H1 (cell line): ENCODE data around the gene GREB1L. TPM values are rescaled to one million over a fixed set of nuclear protein-coding genes. Genes with fewer than 3 reads are reported as not detected.

Experiments used
- CTCF ChIA-PET: fragments of 300-600 bp; sonication (Branson Sonifier 250); formaldehyde crosslinking; loops from one replicate; lab custom pipeline; 2021; ENCODE audit not compliant: partially characterized antibody; lab: Charles Lee
- POLR2A ChIA-PET: fragments of 300-600 bp; sonication (Branson Sonifier 250); formaldehyde crosslinking; loops from one replicate; lab custom pipeline; 2021; ENCODE audit warnings: inconsistent platforms; ENCODE audit not compliant: partially characterized antibody; lab: Charles Lee
- DNase-seq, 2 experiments: peaks; one replicate each; pipeline versions ENCODE4 v3.0.0 to v3.0.0-alpha.2; 2010 to 2022; ENCODE audit warnings: low spot score in 2 of 2, low read depth in 1 of 2, mixed read lengths in 1 of 2
- FAIRE-seq: peaks from 2 replicates; lab custom pipeline; 2011; peaks lifted over from hg19 to GRCh38; lab: Jason Lieb, UNC
- H2AFZ ChIP-seq: 2 replicates; pipeline ENCODE4 v1.8.1; 2012; ENCODE audit warnings: low read length, inconsistent platforms
- H2AK5ac ChIP-seq: 2 replicates; pipeline ENCODE4 v1.6.1; 2013; ENCODE audit warnings: low read depth, low read length
- H2BK120ac ChIP-seq: replicated peaks from 2 replicates; pipeline ENCODE3; 2013; ENCODE audit warnings: low read depth, low read length, inconsistent platforms
- H2BK12ac ChIP-seq: 2 replicates; pipeline ENCODE4 v1.6.1; 2013; ENCODE audit warnings: low read depth, low read length
- H2BK15ac ChIP-seq: 2 replicates; pipeline ENCODE4 v1.6.1; 2013; ENCODE audit warnings: low read length
- H2BK20ac ChIP-seq: 2 replicates; pipeline ENCODE4 v1.6.1; 2013; ENCODE audit warnings: low read length
- H2BK5ac ChIP-seq: 2 replicates; pipeline ENCODE4 v1.6.1; 2013; ENCODE audit warnings: low read depth, low read length
- H3K14ac ChIP-seq: 2 replicates; pipeline ENCODE4 v1.6.1; 2013; ENCODE audit warnings: inconsistent platforms; ENCODE audit not compliant: insufficient read length
- H3K18ac ChIP-seq: 2 replicates; pipeline ENCODE4 v1.6.1; 2013; ENCODE audit warnings: low read length; ENCODE audit errors: extremely low read depth
- H3K23ac ChIP-seq: 2 replicates; pipeline ENCODE4 v1.6.1; 2013; ENCODE audit warnings: inconsistent platforms; ENCODE audit not compliant: insufficient read length
- H3K23me2 ChIP-seq: 2 replicates; pipeline ENCODE4 v1.6.1; 2013; ENCODE audit warnings: low read depth, low read length
- H3K27ac ChIP-seq: 2 replicates; pipeline ENCODE4 v1.6.1; 2011; ENCODE audit warnings: low read depth, low read length, inconsistent platforms
- H3K27me3 ChIP-seq, 4 experiments: replicated peaks in 1 of 4; 1 replicate in 1 of 4; 2 replicates in 3 of 4; pipeline versions ENCODE4 v1.6.1 to v1.8.1; 2011 to 2013; ENCODE audit warnings: low read length in 3 of 4, mild to moderate bottlenecking in 3 of 4, inconsistent platforms in 2 of 4, mixed read lengths in 2 of 4, moderate library complexity in 1 of 4; ENCODE audit not compliant: control insufficient read depth in 3 of 4, insufficient read depth in 3 of 4; ENCODE audit errors: extremely low read depth in 1 of 4
- H3K36me3 ChIP-seq, 4 experiments: 2 replicates each; pipeline versions ENCODE4 v1.6.1 to v1.8.1; 2011 to 2013; ENCODE audit warnings: mild to moderate bottlenecking in 4 of 4, low read length in 3 of 4, moderate library complexity in 2 of 4, control low read depth in 1 of 4, inconsistent platforms in 1 of 4; ENCODE audit not compliant: insufficient read depth in 4 of 4, control insufficient read depth in 2 of 4
- H3K4ac ChIP-seq: replicated peaks from 2 replicates; pipeline ENCODE3; 2013; ENCODE audit warnings: low read length, low read depth, mixed read lengths, inconsistent platforms; ENCODE audit not compliant: insufficient read length
- H3K4me1 ChIP-seq, 4 experiments: replicated peaks in 1 of 4; 1 replicate in 1 of 4; 2 replicates in 3 of 4; pipeline versions ENCODE4 v1.6.1 to v1.8.1; 2011 to 2013; ENCODE audit warnings: low read length in 3 of 4, inconsistent platforms in 2 of 4, mixed read lengths in 1 of 4; ENCODE audit not compliant: insufficient read depth in 4 of 4, control insufficient read depth in 3 of 4
- H3K4me2 ChIP-seq, 2 experiments: 2 replicates each; pipeline versions ENCODE4 v1.6.1 to v1.8.1; 2011 to 2013; ENCODE audit warnings: low read depth in 2 of 2, low read length in 2 of 2, control low read depth in 1 of 2, inconsistent platforms in 1 of 2, mild to moderate bottlenecking in 1 of 2; ENCODE audit not compliant: insufficient read depth in 1 of 2
- H3K4me3 ChIP-seq, 4 experiments: fragments of 200-600, 300-600 bp in 1 of 4; sonication (generic), shearing (Covaris generic), sonication (Bioruptor Twin) in 1 of 4; 2 replicates each; pipeline versions ENCODE4 v1.5.1 to v1.8.1; 2011 to 2016; ENCODE audit warnings: low read length in 4 of 4, low read depth in 3 of 4, control low read depth in 2 of 4, inconsistent platforms in 2 of 4, mild to moderate bottlenecking in 2 of 4, mixed read lengths in 1 of 4, moderate library complexity in 1 of 4; ENCODE audit not compliant: insufficient read depth in 2 of 4; ENCODE audit errors: extremely low read depth in 1 of 4
- H3K56ac ChIP-seq: replicated peaks from 2 replicates; pipeline ENCODE3; 2013; ENCODE audit warnings: low read depth, mild to moderate bottlenecking, mixed read lengths, low read length, inconsistent platforms; ENCODE audit not compliant: insufficient read length
- H3K79me1 ChIP-seq: 2 replicates; pipeline ENCODE4 v1.6.1; 2013; ENCODE audit warnings: low read depth, low read length, control low read depth
- H3K79me2 ChIP-seq, 2 experiments: 2 replicates each; pipeline versions ENCODE4 v1.6.1 to v1.8.1; 2012 to 2013; ENCODE audit warnings: low read length in 2 of 2, mild to moderate bottlenecking in 2 of 2, inconsistent platforms in 1 of 2; ENCODE audit not compliant: insufficient read depth in 2 of 2, control insufficient read depth in 1 of 2
- H3K9ac ChIP-seq, 4 experiments: replicated peaks in 1 of 4; 1 replicate in 1 of 4; 2 replicates in 3 of 4; pipeline versions ENCODE4 v1.6.1 to v1.8.1; 2011 to 2013; ENCODE audit warnings: low read depth in 3 of 4, low read length in 3 of 4, control low read depth in 2 of 4, mild to moderate bottlenecking in 2 of 4, moderate library complexity in 2 of 4, inconsistent platforms in 1 of 4; ENCODE audit errors: extremely low read depth in 1 of 4
- H3K9me3 ChIP-seq, 2 experiments: 2 replicates each; pipeline versions ENCODE4 v1.6.1 to v1.8.1; 2012 to 2013; ENCODE audit warnings: mild to moderate bottlenecking in 2 of 2, moderate library complexity in 2 of 2, control low read depth in 1 of 2, inconsistent platforms in 1 of 2, low read depth in 1 of 2, low read length in 1 of 2, mixed read lengths in 1 of 2; ENCODE audit not compliant: insufficient read depth in 2 of 2
- H4K20me1 ChIP-seq, 2 experiments: replicated peaks in 1 of 2; 2 replicates each; pipeline versions ENCODE3 to v1.8.1; 2011 to 2013; ENCODE audit warnings: inconsistent platforms in 2 of 2, low read length in 2 of 2, mild to moderate bottlenecking in 1 of 2; ENCODE audit not compliant: insufficient read depth in 2 of 2, control insufficient read depth in 1 of 2
- H4K5ac ChIP-seq: 2 replicates; pipeline ENCODE4 v1.6.1; 2013; ENCODE audit warnings: low read length, low read depth, mixed read lengths, inconsistent platforms; ENCODE audit not compliant: insufficient read length
- H4K8ac ChIP-seq: 2 replicates; pipeline ENCODE4 v1.8.0; 2013; ENCODE audit warnings: mild to moderate bottlenecking, moderate library complexity, low read length, inconsistent platforms; ENCODE audit not compliant: insufficient read depth; ENCODE audit errors: extremely low read depth
- H4K91ac ChIP-seq: replicated peaks from 2 replicates; pipeline ENCODE3; 2013; ENCODE audit warnings: low read length, mixed read lengths, inconsistent platforms; ENCODE audit not compliant: insufficient read length
- BACH1 ChIP-seq: IDR thresholded peaks from 2 replicates; pipeline ENCODE4 v1.6.1; 2012; ENCODE audit warnings: low read length, improper control_type of control experiment
- CEBPB ChIP-seq: IDR thresholded peaks from 2 replicates; pipeline ENCODE4 v1.6.1; 2012; ENCODE audit warnings: low read depth, low read length
- CHD2 ChIP-seq: IDR thresholded peaks from 2 replicates; pipeline ENCODE4 v1.6.1; 2012; ENCODE audit warnings: low read length, improper control_type of control experiment
- CTBP2 ChIP-seq: IDR thresholded peaks from 2 replicates; pipeline ENCODE4 v1.7.0; 2011; ENCODE audit warnings: borderline replicate concordance, mild to moderate bottlenecking, moderate library complexity, mixed read lengths, low read length; ENCODE audit not compliant: insufficient read depth, insufficient read length
- FOSL1 ChIP-seq: IDR thresholded peaks from 2 replicates; pipeline ENCODE4 v1.6.1; 2011; ENCODE audit warnings: mild to moderate bottlenecking, low read depth, low read length, moderate library complexity; ENCODE audit not compliant: insufficient read depth
- GTF2F1 ChIP-seq: IDR thresholded peaks from 2 replicates; pipeline ENCODE4 v1.6.1; 2012; ENCODE audit warnings: low read depth, low read length, improper control_type of control experiment, borderline replicate concordance
- PHF8 ChIP-seq: fragments of 200-600 bp; sonication (generic); conservative IDR thresholded peaks from 2 replicates; pipeline ENCODE4 v1.7.1; 2012; ENCODE audit warnings: low read depth, mild to moderate bottlenecking, inconsistent platforms, low read length, moderate library complexity
- RAD21 ChIP-seq, 2 experiments: IDR thresholded peaks in 1 of 2; conservative IDR thresholded peaks in 1 of 2; 2 replicates each; pipeline ENCODE4 v1.6.1; 2011; ENCODE audit warnings: low read depth in 2 of 2, low read length in 2 of 2, improper control_type of control experiment in 1 of 2, inconsistent platforms in 1 of 2, mild to moderate bottlenecking in 1 of 2, moderate library complexity in 1 of 2
- RFX5 ChIP-seq: IDR thresholded peaks from 2 replicates; pipeline ENCODE4 v1.6.1; 2011; ENCODE audit warnings: low read depth, low read length, improper control_type of control experiment, borderline replicate concordance
- RNF2 ChIP-seq: fragments of 200-900, 300-1000 bp; sonication (generic); IDR thresholded peaks from 2 replicates; pipeline ENCODE4 v1.7.1; 2016; ENCODE audit warnings: borderline replicate concordance, low read depth, mild to moderate bottlenecking, antibody characterized with exemption, low read length; ENCODE audit not compliant: poor library complexity, severe bottlenecking; ENCODE audit errors: missing control alignments
- RXRA ChIP-seq: IDR thresholded peaks from 2 replicates; pipeline ENCODE4 v1.6.1; 2011; ENCODE audit warnings: low read depth, mild to moderate bottlenecking, low read length, moderate library complexity; ENCODE audit not compliant: insufficient read depth
- SP4 ChIP-seq: IDR thresholded peaks from 2 replicates; pipeline ENCODE4 v1.6.1; 2012; ENCODE audit warnings: low read length, inconsistent platforms
- WGBS, 2 experiments: shearing (Covaris generic) in 1 of 2; methylation state at CpG; one replicate each; pipeline versions ENCODE4 v1.1.6 to v1.1.7; 2013 to 2015; ENCODE audit warnings: low lambda C conversion rate in 2 of 2, mixed read lengths in 2 of 2, inconsistent platforms in 1 of 2, low coverage in 1 of 2, missing lambda C conversion rate in 1 of 2; ENCODE audit not compliant: insufficient replicate concordance in 2 of 2, insufficient coverage in 1 of 2, insufficient read length in 1 of 2; ENCODE audit errors: extremely low coverage in 1 of 2, missing lambda C conversion rate in 1 of 2; 5-methylcytosine and 5-hydroxymethylcytosine counted together
- polyA plus RNA-seq, 7 experiments: library from polyadenylated mRNA; depleted of rRNA in 3 of 7; stranded (reverse) in 5 of 7; unstranded in 2 of 7; fragments of >200 nt in 5 of 7; fragments of 200-250 nt in 2 of 7; gene quantifications; 1 replicate in 5 of 7; 2 replicates in 1 of 7; 4 replicates in 1 of 7; pipeline versions ENCODE4 v1.2.1 to v1.2.3, GENCODE V29; 2011 to 2013; ENCODE audit warnings: missing spikeins in 2 of 7, mixed read lengths in 2 of 7
- total RNA-seq: library from RNA; stranded (reverse); fragmentation: NEBNext Ultra II Directional; extraction: Animal tissue kit (Norgen Biotek cat#: 25700); gene quantifications from 2 replicates; pipeline ENCODE4 v1.2.1, GENCODE V29; 2021

Gene GREB1L
- total and polyA plus RNA-seq, 2 of the 8 experiments (the other 6 are each of a cell fraction or from before 2014, with no cell fraction given) = 0.34 to 1.6 TPM

GRCh38 chr18:21242780-21243401 is 859 bp downstream of the GREB1L start:
- H3K4ac ChIP-seq = no peak overlapping the region
- H3K27me3 ChIP-seq = peaks cover 35 to 64% (median 56%) of the 10 kb centered on the region in 4 experiments
- no peak overlapping the region for H2BK120ac ChIP-seq
- no peak overlapping the region for H4K5ac ChIP-seq
- peaks cover 0 to 15% (median 8%) of the 10 kb centered on the region in 4 experiments; a peak in 6 of 7 replicates for H3K4me1 ChIP-seq
- H3K4me2 ChIP-seq = peak overlapping the region; percentile 73 to 85
- peak overlapping the region in 1 of 4 experiments; percentile 16; a peak in 2 of 7 replicates for H3K9ac ChIP-seq
- H2AK5ac ChIP-seq = no peak overlapping the region
- H3K23me2 ChIP-seq = peaks cover 13% of the 10 kb centered on the region; the same call in 1 of the 2 replicates
- no peak overlapping the region for H4K8ac ChIP-seq
- no peaks in the 10 kb centered on the region for H4K20me1 ChIP-seq
- H3K14ac ChIP-seq = no peak overlapping the region
- no peak overlapping the region for H3K18ac ChIP-seq
- no peak overlapping the region for H3K56ac ChIP-seq
- H2BK12ac ChIP-seq = no peak overlapping the region
- H4K91ac ChIP-seq = no peak overlapping the region
- no peak overlapping the region for H3K23ac ChIP-seq
- no peaks in the 10 kb centered on the region for H3K36me3 ChIP-seq
- no peaks in the 10 kb centered on the region for H3K9me3 ChIP-seq
- WGBS, 2 experiments = 4% methylated on average over 36 of the region's 48 CpGs; no CpG with 5 or more reads in 1 of the 2 experiments
- ChIA-PET POLR2A (interaction anchor here (0.6 to 1.0 kb wide), 2 partner anchors 369 to 941 kb away, joined by 3 to 4 read pairs; partner anchors contain the start of gene SNRPD1), CTCF (interaction anchor here (0.5 to 1.2 kb wide), 2 partner anchors 29 to 319 kb away, joined by 3 read pairs; no protein-coding TSS in a partner anchor)
- DNase-seq = peak in 1 of 2 experiments; percentile 55
- no peak overlapping the region for H3K27ac ChIP-seq
- no peaks in the 10 kb centered on the region; a peak in 1 of 4 replicates for H3K79me2 ChIP-seq
- no peaks in the 10 kb centered on the region for H3K79me1 ChIP-seq
- H2BK20ac ChIP-seq = no peak overlapping the region
- peak overlapping the region; percentile 63 to 74 (median 69) for H3K4me3 ChIP-seq
- H2BK5ac ChIP-seq = no peak overlapping the region
- FAIRE-seq = no peak
- no peak overlapping the region for H2BK15ac ChIP-seq
- no peak overlapping the region for H2AFZ ChIP-seq
- no peak for TF ChIP-seq RFX5
- no peak; the same call in 1 of the 2 replicates for TF ChIP-seq PHF8
- no peak for TF ChIP-seq FOSL1
- no peak for TF ChIP-seq GTF2F1
- TF ChIP-seq RAD21 (IDR thresholded peaks at IDR 0.05 in 1 of 2, conservative IDR thresholded peaks at IDR 0.05 in 1 of 2; ENCODE audit: low read depth in 2 of 2, low read length in 2 of 2) = no peak
- no peak for TF ChIP-seq CEBPB
- TF ChIP-seq CTBP2 = peak; percentile 13
- TF ChIP-seq CHD2 = no peak
- TF ChIP-seq RXRA = no peak
- TF ChIP-seq SP4 = no peak
- no peak for TF ChIP-seq BACH1
- TF ChIP-seq RNF2 = peak; percentile 63
